NCI-H2107 treated with DMSO at 0.1 percent for 48 hours (cell line): ENCODE results near the gene NDUFAF8.
A peak's percentile ranks its signal among the peaks of the same experiment; 100 is the strongest.

Experiments
- DNase-seq: peaks from one replicate; lab custom pipeline; 2025; ENCODE audit not compliant: unreplicated experiment; lab: John Stamatoyannopoulos, UW

The NDUFAF8 gene

GRCh38 chr17:81251709-81252301, 12.7 kb downstream of the NDUFAF8 start:
- peak; percentile 94 for DNase-seq

DNA sequence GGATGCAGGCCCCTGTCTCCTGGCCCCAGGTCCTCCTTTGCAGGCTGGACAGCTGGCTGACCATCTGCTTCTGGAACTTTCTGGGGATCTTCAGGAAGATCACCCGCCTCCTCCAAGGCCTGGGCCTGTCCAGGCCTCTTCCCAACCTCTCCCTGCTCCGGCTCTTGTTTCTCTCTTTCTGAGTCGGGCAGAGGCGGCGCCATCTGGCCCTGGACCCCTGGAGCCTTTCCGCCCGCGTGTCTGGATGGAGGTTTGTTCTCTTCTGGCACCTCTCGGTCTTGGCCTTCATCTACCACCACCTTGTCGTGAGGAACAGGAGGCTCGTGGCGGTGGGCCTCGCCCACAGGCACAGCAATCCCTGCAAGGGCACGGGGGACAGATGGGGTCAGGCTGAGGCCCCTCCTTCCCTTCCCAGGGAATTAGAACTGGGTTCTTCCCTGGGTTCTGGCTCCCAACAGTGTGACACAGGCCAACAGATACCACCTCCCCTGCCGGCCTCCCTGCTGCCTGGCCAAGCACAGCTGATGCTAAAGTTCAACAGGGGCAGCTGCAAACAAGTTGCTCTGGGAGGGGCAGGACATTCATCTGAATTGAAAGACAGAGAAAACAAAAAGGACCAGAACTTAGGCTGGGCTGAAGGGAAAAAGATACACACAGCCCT, 13.3 kb downstream of the NDUFAF8 start:
- DNase-seq: no peak

GRCh38 chr17:81252987-81253329, 13.8 kb downstream of the NDUFAF8 start:
- no peak for DNase-seq

DNA sequence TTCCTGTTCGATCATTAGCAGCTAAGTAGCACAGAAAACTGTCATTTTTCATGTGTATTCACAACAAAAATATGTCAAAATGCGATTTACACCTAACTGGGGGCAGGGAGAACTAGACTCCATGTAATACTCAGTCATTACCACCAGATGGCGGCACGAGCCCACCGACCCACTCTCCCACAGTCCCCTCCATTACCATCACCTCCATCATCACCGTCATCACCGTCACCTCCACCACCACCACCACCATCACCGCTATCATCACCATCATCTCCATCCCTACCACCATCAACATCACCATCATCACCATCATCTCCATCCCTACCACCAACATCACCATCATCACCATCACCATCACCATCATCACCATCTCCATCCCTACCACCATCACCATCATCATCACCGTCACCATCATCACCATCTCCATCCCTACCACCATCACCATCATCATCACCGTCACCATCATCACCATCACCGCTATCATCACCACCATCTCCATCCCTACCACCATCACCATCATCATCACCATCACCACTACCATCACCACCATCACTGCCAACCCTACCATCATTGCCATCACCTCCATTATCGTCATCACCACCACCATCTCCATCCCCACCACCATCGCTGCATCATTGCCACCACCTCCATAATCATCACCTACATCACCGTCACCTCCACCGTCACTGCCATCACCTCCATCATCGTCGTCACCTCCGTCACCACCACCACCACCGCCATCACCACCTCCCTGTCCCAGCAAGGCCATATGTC, 14.4 kb downstream of the NDUFAF8 start:
- peak; percentile 63 for DNase-seq

DNA sequence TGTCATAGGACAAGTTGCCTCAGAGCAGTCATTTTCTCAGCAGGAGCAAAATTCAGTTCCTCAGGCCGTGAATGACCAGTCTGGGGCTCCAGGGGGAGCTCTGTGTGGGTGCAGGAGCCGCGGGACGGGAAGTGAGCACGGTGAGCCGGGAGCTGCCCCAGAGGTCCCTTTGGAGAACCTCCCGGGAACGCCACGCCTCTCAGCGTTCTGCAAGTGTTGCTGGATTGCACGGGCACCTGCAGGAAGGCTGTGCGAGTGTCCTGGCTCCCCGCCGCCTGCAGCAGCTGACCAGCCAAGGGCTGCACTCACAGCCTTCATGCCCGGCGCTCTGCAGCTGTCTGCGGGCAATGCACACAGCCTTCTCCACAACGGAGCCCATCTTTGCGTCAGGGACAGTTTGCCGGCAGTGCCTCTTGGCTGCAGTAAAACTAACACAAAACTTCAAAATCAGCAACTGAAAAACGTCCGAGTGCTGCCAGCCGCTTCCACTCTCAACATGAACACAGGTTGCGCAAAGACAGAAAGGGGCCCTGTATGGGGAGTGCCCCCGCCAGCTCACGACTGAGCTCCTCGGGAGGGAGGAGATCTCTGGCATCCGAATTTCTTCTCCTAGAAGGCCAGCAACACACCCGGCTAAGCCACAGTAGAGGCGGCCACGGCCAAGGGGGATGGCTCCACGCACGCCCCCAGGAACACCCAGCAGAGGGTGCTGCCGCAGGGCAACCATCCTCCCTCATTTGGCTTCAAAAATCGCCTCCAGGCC, 16.0 kb downstream of the NDUFAF8 start:
- peak; percentile 64 for DNase-seq

DNA sequence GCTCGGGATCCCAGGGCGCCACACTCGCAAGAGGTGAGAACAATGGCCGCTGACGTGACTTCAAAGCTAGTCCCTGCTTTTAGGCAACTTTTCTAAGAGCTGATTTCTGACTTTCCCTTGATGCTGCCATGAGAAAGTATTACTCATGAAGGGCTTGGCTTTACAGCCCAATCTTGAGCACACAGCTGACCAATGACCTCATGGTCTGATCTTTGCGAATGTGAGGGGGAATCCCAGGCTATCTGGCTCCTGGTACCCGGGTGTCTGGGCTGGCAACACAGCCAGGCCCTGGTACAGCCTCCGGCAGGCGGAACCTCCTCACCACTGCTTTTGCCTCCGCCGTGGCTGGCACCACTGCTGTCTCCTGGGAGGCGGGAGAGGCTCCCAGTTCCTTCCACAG, 17.5 kb downstream of the NDUFAF8 start:
- no peak for DNase-seq

- no peak for DNase-seq
Observed at GRCh38 chr17:81257533-81257932, 18.4 kb downstream of the NDUFAF8 start.

- no peak for DNase-seq
Observed at GRCh38 chr17:81258292-81258691, 19.2 kb downstream of the NDUFAF8 start.

GRCh38 chr17:81259058-81259605, 20.0 kb downstream of the NDUFAF8 start:
- DNase-seq: no peak

GRCh38 chr17:81260171-81260570, 21.1 kb downstream of the NDUFAF8 start:
- DNase-seq: no peak

- no peak for DNase-seq
Observed at GRCh38 chr17:81260641-81261040, 21.5 kb downstream of the NDUFAF8 start.

DNA sequence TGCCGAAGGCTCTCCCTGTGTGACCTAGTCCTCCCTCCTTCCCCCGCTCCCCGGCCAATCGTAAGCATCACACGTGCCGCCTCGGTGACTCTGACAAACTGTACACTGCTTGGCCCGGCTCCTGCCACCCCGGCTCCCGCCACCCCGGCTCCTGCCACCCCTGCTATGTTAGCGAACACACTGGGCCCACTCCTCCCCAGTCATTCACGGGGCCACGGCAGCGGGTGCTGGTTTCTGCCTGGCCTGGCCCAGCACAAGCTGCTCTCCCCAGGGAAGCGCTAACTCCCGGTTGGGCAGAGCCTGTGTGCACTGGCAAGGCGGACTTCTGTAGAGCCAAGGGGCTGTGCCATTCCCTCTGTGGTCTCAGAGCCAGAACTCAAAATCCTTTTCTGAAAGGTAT, 22.0 kb downstream of the NDUFAF8 start:
- no peak for DNase-seq

DNA sequence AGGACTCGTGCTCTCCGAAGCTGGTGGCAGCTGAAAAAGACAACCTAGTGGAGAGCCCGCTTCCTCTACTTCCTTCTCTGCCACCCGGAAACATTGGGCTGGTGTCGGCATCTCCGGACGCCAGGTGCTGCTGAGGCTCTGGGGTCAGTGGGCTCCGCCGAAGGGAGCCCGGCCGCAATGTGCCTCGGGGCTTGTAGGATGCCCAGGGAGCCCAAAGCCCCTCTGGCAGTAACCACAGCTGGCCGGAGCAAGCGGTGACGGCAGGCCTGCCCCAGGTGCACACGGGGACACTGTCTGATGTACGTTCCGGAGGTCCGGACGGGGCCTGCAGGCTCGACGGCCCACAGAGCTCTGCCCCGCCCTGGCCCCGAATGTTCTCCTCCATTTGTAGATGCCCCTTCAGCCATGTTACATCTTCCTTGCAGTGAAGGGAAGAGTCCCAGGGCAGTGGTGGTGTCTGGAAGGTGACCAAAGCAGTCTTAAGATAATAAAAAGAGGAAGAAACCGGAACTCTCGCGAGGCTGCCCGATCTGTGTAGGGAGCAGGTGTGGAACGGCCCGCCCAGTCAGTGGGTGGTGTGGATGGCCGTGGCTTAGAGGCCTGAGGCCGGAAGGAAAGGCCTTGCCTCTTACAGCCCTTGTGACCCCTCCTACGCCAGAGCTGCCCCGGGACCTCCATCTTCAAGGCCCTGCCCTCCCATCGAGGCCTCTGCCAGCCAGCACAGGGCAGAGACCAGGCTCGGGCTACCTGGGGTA, 22.6 kb downstream of the NDUFAF8 start:
- no peak for DNase-seq

DNA sequence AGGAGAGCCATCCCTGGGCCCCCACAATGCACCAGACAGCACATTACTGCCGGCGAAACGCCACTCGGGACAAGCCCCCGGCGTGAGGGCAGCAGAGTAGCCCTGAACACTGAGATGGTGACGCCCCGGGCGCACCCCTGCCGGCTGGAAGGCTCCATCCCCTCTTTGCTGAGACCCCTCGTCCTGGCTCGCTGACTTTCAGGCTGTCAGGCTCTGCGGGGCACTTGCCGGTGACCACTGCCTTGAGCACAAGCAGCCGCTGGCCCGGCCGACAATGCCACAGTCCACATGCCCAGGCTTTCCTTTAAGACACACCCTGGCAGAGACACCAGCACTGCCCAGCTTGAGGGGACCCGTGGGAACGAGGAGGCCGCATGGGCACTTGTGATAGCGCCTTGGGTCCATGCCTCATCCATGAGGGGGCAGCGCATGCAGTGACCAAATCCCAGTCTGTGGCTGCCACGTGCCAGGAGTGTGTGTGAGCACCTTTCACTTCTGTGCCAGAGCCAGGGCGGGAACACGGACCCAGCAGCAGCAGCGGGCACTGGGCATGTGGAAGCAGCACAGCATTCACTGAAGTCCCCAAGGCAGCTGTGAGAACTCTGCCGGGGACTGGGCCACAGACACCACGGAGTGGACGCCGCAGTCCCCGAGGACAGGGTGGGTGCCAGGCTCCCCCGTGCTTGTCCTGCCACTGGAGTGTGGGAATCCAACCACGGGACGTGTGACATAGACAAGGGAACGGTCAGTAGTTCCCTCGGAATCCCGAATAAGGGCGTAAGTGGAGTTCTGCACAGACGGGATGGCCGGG, 24.5 kb downstream of the NDUFAF8 start:
- DNase-seq: no peak

GRCh38 chr17:81264640-81265039, 25.5 kb downstream of the NDUFAF8 start:
- DNase-seq: no peak

DNA sequence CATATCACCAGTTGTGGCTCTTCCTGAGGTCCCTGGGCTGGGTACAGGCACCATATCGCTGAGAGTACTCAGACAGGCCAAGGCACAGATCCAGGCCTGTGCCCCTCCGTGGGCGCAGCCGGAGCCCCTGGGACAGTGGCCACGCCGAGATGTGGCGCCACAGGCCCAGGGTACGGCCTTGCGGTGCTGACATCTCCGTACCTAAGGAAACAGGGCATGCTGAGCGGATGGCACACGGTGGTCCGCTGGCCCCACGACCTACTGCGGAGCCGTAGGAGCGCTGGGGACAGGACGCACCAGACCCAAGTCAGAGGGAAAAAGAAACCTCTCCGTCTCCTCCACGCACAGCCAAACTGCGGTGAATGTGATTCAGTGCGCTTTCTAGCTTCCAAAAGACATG, 26.5 kb downstream of the NDUFAF8 start:
- DNase-seq: no peak

- DNase-seq: no peak
Observed at GRCh38 chr17:81267390-81268067, 28.4 kb downstream of the NDUFAF8 start.

- DNase-seq: no peak
Observed at GRCh38 chr17:81270279-81270678, 31.2 kb downstream of the NDUFAF8 start.

- peak; percentile 36 for DNase-seq
Observed at GRCh38 chr17:81271226-81271625, 32.1 kb downstream of the NDUFAF8 start.
